SK-N-SH (cell line): ENCODE results near the gene RBMS1. TPM values are rescaled to one million over a fixed set of nuclear protein-coding genes. Genes with fewer than 3 reads are reported as not detected.
A peak's percentile ranks its signal among the peaks of the same experiment; 100 is the strongest.

Experiments
- CTCF ChIA-PET: fragments of 300-600, 350-600 bp; formaldehyde crosslinking; extraction: SDS; loops from one replicate; lab custom pipeline; 2021; lab: Yijun Ruan, JAX
- POLR2A ChIA-PET: fragments of 350-600 bp; sonication (Branson Sonifier 250); formaldehyde crosslinking; extraction: SDS; loops from one replicate; lab custom pipeline; 2020; ENCODE audit warnings: antibody characterized with exemption, inconsistent platforms; lab: Yijun Ruan, JAX
- DNase-seq: peaks from one replicate; pipeline ENCODE4 v3.0.0; 2012
- H2AFZ ChIP-seq: fragments of 200-600 bp; sonication (generic); 2 replicates; pipeline ENCODE4 v1.8.1; 2016; ENCODE audit warnings: antibody characterized with exemption, mild to moderate bottlenecking, low read depth
- H3F3A ChIP-seq: fragments of 200-600 bp; sonication (generic); replicated peaks from 2 replicates; pipeline ENCODE3; 2016; ENCODE audit warnings: antibody characterized with exemption, mild to moderate bottlenecking; ENCODE audit not compliant: insufficient read depth
- H3K27ac ChIP-seq, 2 experiments: fragments of 200-500 bp in 1 of 2; fragments of 200-600 bp in 1 of 2; sonication (Bioruptor generic) in 1 of 2; sonication (generic), shearing (Covaris generic) in 1 of 2; 2 replicates each; pipeline versions ENCODE4 v1.5.1 to v1.6.1; 2014 to 2016; ENCODE audit warnings: low read depth in 2 of 2, inconsistent platforms in 1 of 2, low read length in 1 of 2, mild to moderate bottlenecking in 1 of 2, mixed read lengths in 1 of 2
- H3K27me3 ChIP-seq: fragments of 200-600 bp; sonication (generic), shearing (Covaris generic); 2 replicates; pipeline ENCODE4 v1.6.1; 2016; ENCODE audit warnings: mixed run types; ENCODE audit not compliant: insufficient read depth
- H3K36me3 ChIP-seq, 2 experiments: fragments of 200-500 bp in 1 of 2; fragments of 200-600 bp in 1 of 2; sonication (Bioruptor generic) in 1 of 2; sonication (generic) in 1 of 2; replicated peaks in 1 of 2; 2 replicates each; pipeline versions ENCODE3 to v1.5.1; 2014 to 2016; ENCODE audit warnings: low read length in 1 of 2, mild to moderate bottlenecking in 1 of 2; ENCODE audit not compliant: insufficient read depth in 2 of 2, control insufficient read depth in 1 of 2
- H3K4me1 ChIP-seq, 2 experiments: fragments of 200-500 bp in 1 of 2; fragments of 200-600 bp in 1 of 2; sonication (Bioruptor generic) in 1 of 2; sonication (generic), shearing (Covaris generic) in 1 of 2; 2 replicates each; pipeline versions ENCODE4 v1.5.1 to v1.6.1; 2014 to 2016; ENCODE audit warnings: low read depth in 1 of 2, low read length in 1 of 2, mixed run types in 1 of 2; ENCODE audit not compliant: insufficient read depth in 2 of 2, control insufficient read depth in 1 of 2
- H3K4me2 ChIP-seq: fragments of 200-600 bp; sonication (generic), shearing (Covaris generic); 2 replicates; pipeline ENCODE4 v1.6.1; 2017; ENCODE audit warnings: mixed run types
- H3K4me3 ChIP-seq, 2 experiments: fragments of 200-500 bp in 1 of 2; fragments of 200-600 bp in 1 of 2; sonication (Bioruptor generic) in 1 of 2; sonication (generic), shearing (Covaris generic) in 1 of 2; 2 replicates each; pipeline versions ENCODE4 v1.5.1 to v1.8.1; 2014 to 2016; ENCODE audit warnings: low read depth in 2 of 2, inconsistent platforms in 1 of 2, low read length in 1 of 2, mild to moderate bottlenecking in 1 of 2, mixed read lengths in 1 of 2, moderate library complexity in 1 of 2
- H3K79me2 ChIP-seq: fragments of 200-600 bp; sonication (generic); 2 replicates; pipeline ENCODE4 v1.8.1; 2017; ENCODE audit warnings: mild to moderate bottlenecking; ENCODE audit not compliant: insufficient read depth
- H3K9ac ChIP-seq: fragments of 200-600 bp; sonication (generic); 2 replicates; pipeline ENCODE4 v1.6.1; 2017; ENCODE audit warnings: mixed run types
- H3K9me2 ChIP-seq: fragments of 200-600 bp; sonication (generic); 2 replicates; pipeline ENCODE4 v1.6.1; 2017; ENCODE audit warnings: mixed run types
- H3K9me3 ChIP-seq: fragments of 200-600 bp; sonication (generic); 2 replicates; pipeline ENCODE4 v1.6.1; 2017; ENCODE audit warnings: mixed run types, mild to moderate bottlenecking, moderate library complexity
- H4K20me1 ChIP-seq: fragments of 200-600 bp; sonication (generic); 2 replicates; pipeline ENCODE4 v1.6.1; 2017; ENCODE audit warnings: mild to moderate bottlenecking, mixed run types; ENCODE audit not compliant: insufficient read depth
- CHD2 ChIP-seq: fragments of 150-350 bp; IDR thresholded peaks from 2 replicates; pipeline ENCODE4 v1.6.1; 2018; ENCODE audit warnings: low read length; ENCODE audit not compliant: partially characterized antibody
- EP300 ChIP-seq, 2 experiments: IDR thresholded peaks; 2 replicates each; pipeline versions ENCODE4 v1.4.0 to v1.6.1; 2012; ENCODE audit warnings: borderline replicate concordance in 1 of 2, low read depth in 1 of 2, low read length in 1 of 2
- FOXJ3 ChIP-seq: sonication (generic); formaldehyde crosslinking; IDR thresholded peaks from 2 replicates; pipeline ENCODE4 v1.5.1; 2020; ENCODE audit warnings: mild to moderate bottlenecking, missing genetic modification reagents
- GATA2 ChIP-seq: sonication (generic); formaldehyde crosslinking; IDR thresholded peaks from 2 replicates; pipeline ENCODE4 v1.5.0; 2020; ENCODE audit warnings: mild to moderate bottlenecking, missing genetic modification reagents
- NRF1 ChIP-seq: IDR thresholded peaks from 2 replicates; pipeline ENCODE4 v1.6.1; 2012; ENCODE audit warnings: low read depth, mild to moderate bottlenecking, low read length
- RCOR1 ChIP-seq: fragments of 150-350 bp; IDR thresholded peaks from 2 replicates; pipeline ENCODE4 v1.6.1; 2017; ENCODE audit warnings: antibody characterized with exemption, low read length
- RXRA ChIP-seq: IDR thresholded peaks from 2 replicates; pipeline ENCODE4 v1.4.0; 2012; ENCODE audit warnings: low read depth, mild to moderate bottlenecking, borderline replicate concordance
- TAF1 ChIP-seq: IDR thresholded peaks from 2 replicates; pipeline ENCODE4 v1.6.1; 2012; ENCODE audit warnings: low read depth, mild to moderate bottlenecking, low read length, moderate library complexity, borderline replicate concordance
- TCF12 ChIP-seq: IDR thresholded peaks from 2 replicates; pipeline ENCODE4 v1.4.0; 2012
- whole genome bisulfite sequencing: methylation state at CpG from one replicate; pipeline ENCODE4 v1.1.6; 2017; ENCODE audit warnings: low lambda C conversion rate; 5-methylcytosine and 5-hydroxymethylcytosine counted together
- polyA plus RNA-seq, 3 experiments: library from polyadenylated mRNA; depleted of rRNA; stranded (reverse); fragments of >200 nt; gene quantifications; 2 replicates each; pipeline ENCODE4 v1.2.3, GENCODE V29; 2012
- TF ChIP-seq, protein P1 (sequence below): IDR thresholded peaks from 2 replicates; pipeline ENCODE4 v1.4.0; 2012; ENCODE audit warnings: low read depth, borderline replicate concordance
- TF ChIP-seq, protein P2 (sequence below): IDR thresholded peaks from 2 replicates; pipeline ENCODE4 v1.6.1; 2012; ENCODE audit warnings: mild to moderate bottlenecking, low read depth, low read length, moderate library complexity

The RBMS1 gene
- polyA plus RNA-seq, 1 of the 3 experiments (the other 2 are of a cell fraction), result 56.5 TPM

DNA sequence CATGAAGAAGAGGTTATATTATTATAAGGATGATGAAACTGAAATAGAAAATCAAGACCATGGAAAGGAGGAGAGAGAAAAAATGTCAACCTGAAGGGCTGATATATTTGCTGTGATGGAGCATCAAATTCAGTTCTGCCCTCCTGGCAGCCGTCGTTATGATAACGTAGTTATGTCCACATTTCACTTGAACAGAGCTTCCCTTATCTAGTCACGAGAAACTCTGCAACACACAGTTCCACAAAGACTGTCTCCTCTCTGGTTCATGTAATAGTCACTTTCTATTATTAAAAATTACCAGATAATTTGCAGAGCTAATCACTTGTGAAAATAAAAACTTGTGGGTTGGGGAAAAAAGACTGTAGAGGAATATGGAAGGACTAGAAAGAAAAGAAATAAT, 19.5 kb upstream of the RBMS1 start (continued):
- TF ChIP-seq RXRA (no peak), NRF1 (no peak)
- TF ChIP-seq, all 33 proteins: peak for 8

DNA sequence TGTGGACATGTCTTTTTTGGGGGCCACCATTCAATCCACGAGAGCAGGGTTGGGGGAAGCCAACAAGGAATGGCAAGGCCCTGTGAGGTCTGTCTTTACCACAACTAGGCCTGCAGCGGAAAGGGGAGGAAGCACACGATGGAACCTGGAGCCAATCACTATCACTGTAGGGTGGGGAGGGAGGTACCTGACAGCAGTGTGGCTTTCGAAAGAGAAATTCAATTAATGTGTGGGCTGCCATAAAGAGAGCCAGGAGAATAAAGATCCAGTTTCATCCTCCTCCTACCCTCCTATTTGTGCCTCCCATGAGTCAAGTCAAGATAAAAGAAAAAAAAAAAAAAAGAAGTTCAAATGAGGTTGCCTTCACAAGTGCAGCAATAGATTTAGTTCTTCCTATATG, 18.9 kb upstream of the RBMS1 start:
- WGBS, result 93% methylated on average over 4 of the region's 4 CpGs
- CTCF ChIA-PET, result interaction anchor here (1.0 to 1.1 kb wide), 2 partner anchors 11 to 83 kb away, joined by 4 to 5 read pairs; no protein-coding TSS in a partner anchor
- POLR2A ChIA-PET, result no interaction called here

DNA sequence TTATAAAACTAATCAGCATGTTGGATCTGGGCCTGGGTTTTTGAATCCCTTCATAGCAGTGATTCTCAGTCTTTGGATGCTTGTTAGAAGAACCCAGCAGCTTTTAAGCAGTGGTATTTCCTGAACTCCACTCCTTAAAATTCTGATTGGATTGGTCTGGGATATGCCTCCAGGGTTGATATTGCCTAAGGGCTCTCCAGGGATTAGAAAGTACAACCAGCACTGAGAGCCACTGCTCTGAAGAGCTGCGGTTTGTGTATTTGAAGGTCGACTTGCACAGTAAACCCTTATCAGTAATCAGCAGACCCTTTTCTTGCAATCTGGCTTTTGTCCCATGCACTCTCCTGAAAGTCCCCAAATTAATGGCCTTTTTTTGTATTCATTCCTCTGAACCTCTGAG, 17.0 kb upstream of the RBMS1 start:
- Histone ChIP-seq H3K4me3 (no peak overlapping the region), H3K27ac (peak overlapping the region in 1 of 2 experiments; percentile 65; a peak in 2 of 4 replicates), H3K79me2 (no peaks in the 10 kb centered on the region)
- POLR2A ChIA-PET, result interaction anchor here (1.1 kb wide), 1 partner anchor 82 kb away, joined by 4 read pairs; no protein-coding TSS in a partner anchor
- TF ChIP-seq CHD2 (peak; percentile 27), RCOR1 (peak; percentile 18; the same call in 1 of the 2 replicates), EP300 (IDR thresholded peaks at IDR 0.05; ENCODE audit: borderline replicate concordance in 1 of 2, low read depth in 1 of 2, low read length in 1 of 2) (peak in 1 of 2 experiments; percentile 74; a peak in 2 of 4 replicates), NRF1 (no peak), FOXJ3 (CRISPR knock-in tag) (peak; percentile 51), GATA2 (CRISPR knock-in tag) (peak; percentile 87), TCF12 (peak; percentile 15; the same call in 1 of the 2 replicates)
- TF ChIP-seq, protein P1, sequence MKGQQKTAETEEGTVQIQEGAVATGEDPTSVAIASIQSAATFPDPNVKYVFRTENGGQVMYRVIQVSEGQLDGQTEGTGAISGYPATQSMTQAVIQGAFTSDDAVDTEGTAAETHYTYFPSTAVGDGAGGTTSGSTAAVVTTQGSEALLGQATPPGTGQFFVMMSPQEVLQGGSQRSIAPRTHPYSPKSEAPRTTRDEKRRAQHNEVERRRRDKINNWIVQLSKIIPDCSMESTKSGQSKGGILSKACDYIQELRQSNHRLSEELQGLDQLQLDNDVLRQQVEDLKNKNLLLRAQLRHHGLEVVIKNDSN, result no peak
- TF ChIP-seq, protein P2, sequence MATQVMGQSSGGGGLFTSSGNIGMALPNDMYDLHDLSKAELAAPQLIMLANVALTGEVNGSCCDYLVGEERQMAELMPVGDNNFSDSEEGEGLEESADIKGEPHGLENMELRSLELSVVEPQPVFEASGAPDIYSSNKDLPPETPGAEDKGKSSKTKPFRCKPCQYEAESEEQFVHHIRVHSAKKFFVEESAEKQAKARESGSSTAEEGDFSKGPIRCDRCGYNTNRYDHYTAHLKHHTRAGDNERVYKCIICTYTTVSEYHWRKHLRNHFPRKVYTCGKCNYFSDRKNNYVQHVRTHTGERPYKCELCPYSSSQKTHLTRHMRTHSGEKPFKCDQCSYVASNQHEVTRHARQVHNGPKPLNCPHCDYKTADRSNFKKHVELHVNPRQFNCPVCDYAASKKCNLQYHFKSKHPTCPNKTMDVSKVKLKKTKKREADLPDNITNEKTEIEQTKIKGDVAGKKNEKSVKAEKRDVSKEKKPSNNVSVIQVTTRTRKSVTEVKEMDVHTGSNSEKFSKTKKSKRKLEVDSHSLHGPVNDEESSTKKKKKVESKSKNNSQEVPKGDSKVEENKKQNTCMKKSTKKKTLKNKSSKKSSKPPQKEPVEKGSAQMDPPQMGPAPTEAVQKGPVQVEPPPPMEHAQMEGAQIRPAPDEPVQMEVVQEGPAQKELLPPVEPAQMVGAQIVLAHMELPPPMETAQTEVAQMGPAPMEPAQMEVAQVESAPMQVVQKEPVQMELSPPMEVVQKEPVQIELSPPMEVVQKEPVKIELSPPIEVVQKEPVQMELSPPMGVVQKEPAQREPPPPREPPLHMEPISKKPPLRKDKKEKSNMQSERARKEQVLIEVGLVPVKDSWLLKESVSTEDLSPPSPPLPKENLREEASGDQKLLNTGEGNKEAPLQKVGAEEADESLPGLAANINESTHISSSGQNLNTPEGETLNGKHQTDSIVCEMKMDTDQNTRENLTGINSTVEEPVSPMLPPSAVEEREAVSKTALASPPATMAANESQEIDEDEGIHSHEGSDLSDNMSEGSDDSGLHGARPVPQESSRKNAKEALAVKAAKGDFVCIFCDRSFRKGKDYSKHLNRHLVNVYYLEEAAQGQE, result no peak
- TF ChIP-seq, all 33 proteins: peak for 6
- no peak overlapping the region for H3K4me2 ChIP-seq
- H3K4me1 ChIP-seq, result peaks cover 0 to 28% of the 10 kb centered on the region in 2 experiments; a peak in 2 of 4 replicates
- H3K9me2 ChIP-seq, result no peaks in the 10 kb centered on the region
- no peaks in the 10 kb centered on the region for H3K9me3 ChIP-seq
- H2AFZ ChIP-seq, result no peak overlapping the region
- H3K27me3 ChIP-seq, result no peaks in the 10 kb centered on the region
- no peaks in the 10 kb centered on the region for H3K36me3 ChIP-seq
- H3K9ac ChIP-seq, result no peak overlapping the region
- CTCF ChIA-PET, result interaction anchor here (1.1 to 1.3 kb wide), 2 partner anchors 19 to 81 kb away, joined by 3 to 5 read pairs; no protein-coding TSS in a partner anchor
- DNase-seq, result peak; percentile 40
- 27% methylated on average over 2 of the region's 2 CpGs for WGBS
- no peaks in the 10 kb centered on the region for H3F3A ChIP-seq
- H4K20me1 ChIP-seq, result no peaks in the 10 kb centered on the region

More for the DNA sequence above, 18.9 kb upstream of the RBMS1 start:
- Histone ChIP-seq H3K4me2 (no peak overlapping the region), H2AFZ (no peak overlapping the region), H3K27me3 (no peaks in the 10 kb centered on the region), H3K4me3 (no peak overlapping the region), H3K79me2 (no peaks in the 10 kb centered on the region), H3K9ac (no peak overlapping the region), H3K9me2 (no peaks in the 10 kb centered on the region), H3K4me1 (peaks cover 0 to 18% of the 10 kb centered on the region in 2 experiments; a peak in 2 of 4 replicates), H3K9me3 (no peaks in the 10 kb centered on the region), H3F3A (no peaks in the 10 kb centered on the region), H3K36me3 (no peaks in the 10 kb centered on the region), H4K20me1 (no peaks in the 10 kb centered on the region), H3K27ac (peak overlapping the region in 1 of 2 experiments; percentile 92; a peak in 2 of 4 replicates)
- no peak for TF ChIP-seq TAF1
- no peak for DNase-seq
